HG03095 (cell line): ENCODE data around the gene CCDC91.
"Not testable (repeated sequence)": the region's sequence is repeated elsewhere in the genome, so short reads cannot be mapped to it uniquely, and the experiment has no call there.

Source experiments
- ATAC-seq: cut with Tn5 transposase; IDR thresholded peaks from one replicate; pipeline ENCODE4 v1.9.1; 2021; ENCODE audit warnings: moderate library complexity; ENCODE audit not compliant: unreplicated experiment

The CCDC91 gene

GRCh38 chr12:28278499-28278898 lies 88.2 kb downstream of the CCDC91 start:
- no peak for ATAC-seq

GRCh38 chr12:28278960-28279359 lies 88.7 kb downstream of the CCDC91 start:
- ATAC-seq, result no peak

GRCh38 chr12:28286352-28286751 lies 96.1 kb downstream of the CCDC91 start:
- no peak for ATAC-seq

GRCh38 chr12:28290262-28290661 lies 100.0 kb downstream of the CCDC91 start:
- no peak for ATAC-seq

GRCh38 chr12:28292699-28293098 lies 102.4 kb downstream of the CCDC91 start:
- no peak for ATAC-seq

GRCh38 chr12:28294300-28294699 lies 104.0 kb downstream of the CCDC91 start:
- ATAC-seq, result no peak

- ATAC-seq, result no peak
Measured at GRCh38 chr12:28296287-28296686, 106.0 kb downstream of the CCDC91 start.

- no peak for ATAC-seq
Measured at GRCh38 chr12:28303192-28303591, 112.9 kb downstream of the CCDC91 start.

GRCh38 chr12:28306535-28306934 lies 116.3 kb downstream of the CCDC91 start:
- no peak for ATAC-seq

- no peak for ATAC-seq
Measured at GRCh38 chr12:28308891-28309290, 118.6 kb downstream of the CCDC91 start.

- no peak for ATAC-seq
Measured at GRCh38 chr12:28313631-28314030, 123.4 kb downstream of the CCDC91 start.

GRCh38 chr12:28316049-28316448 lies 125.8 kb downstream of the CCDC91 start:
- no peak for ATAC-seq

GRCh38 chr12:28318273-28318672 lies 128.0 kb downstream of the CCDC91 start:
- ATAC-seq, result no peak

- ATAC-seq, result no peak
Measured at GRCh38 chr12:28320353-28320752, 130.1 kb downstream of the CCDC91 start.

- ATAC-seq, result no peak
Measured at GRCh38 chr12:28327722-28328121, 137.5 kb downstream of the CCDC91 start.

GRCh38 chr12:28328967-28329366 lies 138.7 kb downstream of the CCDC91 start:
- no peak for ATAC-seq

- not testable (repeated sequence) for ATAC-seq
Measured at GRCh38 chr12:28329727-28330126, 139.5 kb downstream of the CCDC91 start.

- ATAC-seq, result not testable (repeated sequence)
Measured at GRCh38 chr12:28330232-28330631, 140.0 kb downstream of the CCDC91 start.

- no peak for ATAC-seq
Measured at GRCh38 chr12:28331130-28331529, 140.9 kb downstream of the CCDC91 start.

GRCh38 chr12:28340261-28341045 lies 150.2 kb downstream of the CCDC91 start:
- no peak for ATAC-seq

GRCh38 chr12:28343713-28344112 lies 153.5 kb downstream of the CCDC91 start:
- no peak for ATAC-seq

GRCh38 chr12:28346567-28346966 lies 156.3 kb downstream of the CCDC91 start:
- no peak for ATAC-seq

GRCh38 chr12:28349196-28349595 lies 158.9 kb downstream of the CCDC91 start:
- no peak for ATAC-seq
